ENCODE measurements around the gene KIF6.

- TF ChIP-seq, protein P1, sequence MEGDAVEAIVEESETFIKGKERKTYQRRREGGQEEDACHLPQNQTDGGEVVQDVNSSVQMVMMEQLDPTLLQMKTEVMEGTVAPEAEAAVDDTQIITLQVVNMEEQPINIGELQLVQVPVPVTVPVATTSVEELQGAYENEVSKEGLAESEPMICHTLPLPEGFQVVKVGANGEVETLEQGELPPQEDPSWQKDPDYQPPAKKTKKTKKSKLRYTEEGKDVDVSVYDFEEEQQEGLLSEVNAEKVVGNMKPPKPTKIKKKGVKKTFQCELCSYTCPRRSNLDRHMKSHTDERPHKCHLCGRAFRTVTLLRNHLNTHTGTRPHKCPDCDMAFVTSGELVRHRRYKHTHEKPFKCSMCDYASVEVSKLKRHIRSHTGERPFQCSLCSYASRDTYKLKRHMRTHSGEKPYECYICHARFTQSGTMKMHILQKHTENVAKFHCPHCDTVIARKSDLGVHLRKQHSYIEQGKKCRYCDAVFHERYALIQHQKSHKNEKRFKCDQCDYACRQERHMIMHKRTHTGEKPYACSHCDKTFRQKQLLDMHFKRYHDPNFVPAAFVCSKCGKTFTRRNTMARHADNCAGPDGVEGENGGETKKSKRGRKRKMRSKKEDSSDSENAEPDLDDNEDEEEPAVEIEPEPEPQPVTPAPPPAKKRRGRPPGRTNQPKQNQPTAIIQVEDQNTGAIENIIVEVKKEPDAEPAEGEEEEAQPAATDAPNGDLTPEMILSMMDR (IDR thresholded peaks at IDR 0.05), result no peak
- TF ChIP-seq POLR2A (IDR thresholded peaks at IDR 0.05), result no peak
Observed at GRCh38 chr6:39693206-39693605, 32.0 kb downstream of the KIF6 start.
